SK-N-SH (cell line): Measurements from ENCODE around the gene ARL13A. TPM values are rescaled to one million over a fixed set of nuclear protein-coding genes. Genes with fewer than 3 reads are reported as not detected.

Source experiments
- CTCF ChIA-PET: fragments of 300-600, 350-600 bp; formaldehyde crosslinking; extraction: SDS; loops from one replicate; lab custom pipeline; 2021; lab: Yijun Ruan, JAX
- POLR2A ChIA-PET: fragments of 350-600 bp; sonication (Branson Sonifier 250); formaldehyde crosslinking; extraction: SDS; loops from one replicate; lab custom pipeline; 2020; ENCODE audit warnings: antibody characterized with exemption, inconsistent platforms; lab: Yijun Ruan, JAX
- DNase-seq: peaks from one replicate; pipeline ENCODE4 v3.0.0; 2012
- H2AFZ ChIP-seq: fragments of 200-600 bp; sonication (generic); 2 replicates; pipeline ENCODE4 v1.8.1; 2016; ENCODE audit warnings: antibody characterized with exemption, mild to moderate bottlenecking, low read depth
- H3F3A ChIP-seq: fragments of 200-600 bp; sonication (generic); replicated peaks from 2 replicates; pipeline ENCODE3; 2016; ENCODE audit warnings: antibody characterized with exemption, mild to moderate bottlenecking; ENCODE audit not compliant: insufficient read depth
- H3K27ac ChIP-seq, 2 experiments: fragments of 200-500 bp in 1 of 2; fragments of 200-600 bp in 1 of 2; sonication (Bioruptor generic) in 1 of 2; sonication (generic), shearing (Covaris generic) in 1 of 2; 2 replicates each; pipeline versions ENCODE4 v1.5.1 to v1.6.1; 2014 to 2016; ENCODE audit warnings: low read depth in 2 of 2, inconsistent platforms in 1 of 2, low read length in 1 of 2, mild to moderate bottlenecking in 1 of 2, mixed read lengths in 1 of 2
- H3K27me3 ChIP-seq: fragments of 200-600 bp; sonication (generic), shearing (Covaris generic); 2 replicates; pipeline ENCODE4 v1.6.1; 2016; ENCODE audit warnings: mixed run types; ENCODE audit not compliant: insufficient read depth
- H3K36me3 ChIP-seq, 2 experiments: fragments of 200-500 bp in 1 of 2; fragments of 200-600 bp in 1 of 2; sonication (Bioruptor generic) in 1 of 2; sonication (generic) in 1 of 2; replicated peaks in 1 of 2; 2 replicates each; pipeline versions ENCODE3 to v1.5.1; 2014 to 2016; ENCODE audit warnings: low read length in 1 of 2, mild to moderate bottlenecking in 1 of 2; ENCODE audit not compliant: insufficient read depth in 2 of 2, control insufficient read depth in 1 of 2
- H3K4me1 ChIP-seq, 2 experiments: fragments of 200-500 bp in 1 of 2; fragments of 200-600 bp in 1 of 2; sonication (Bioruptor generic) in 1 of 2; sonication (generic), shearing (Covaris generic) in 1 of 2; 2 replicates each; pipeline versions ENCODE4 v1.5.1 to v1.6.1; 2014 to 2016; ENCODE audit warnings: low read depth in 1 of 2, low read length in 1 of 2, mixed run types in 1 of 2; ENCODE audit not compliant: insufficient read depth in 2 of 2, control insufficient read depth in 1 of 2
- H3K4me2 ChIP-seq: fragments of 200-600 bp; sonication (generic), shearing (Covaris generic); 2 replicates; pipeline ENCODE4 v1.6.1; 2017; ENCODE audit warnings: mixed run types
- H3K4me3 ChIP-seq, 2 experiments: fragments of 200-500 bp in 1 of 2; fragments of 200-600 bp in 1 of 2; sonication (Bioruptor generic) in 1 of 2; sonication (generic), shearing (Covaris generic) in 1 of 2; 2 replicates each; pipeline versions ENCODE4 v1.5.1 to v1.8.1; 2014 to 2016; ENCODE audit warnings: low read depth in 2 of 2, inconsistent platforms in 1 of 2, low read length in 1 of 2, mild to moderate bottlenecking in 1 of 2, mixed read lengths in 1 of 2, moderate library complexity in 1 of 2
- H3K79me2 ChIP-seq: fragments of 200-600 bp; sonication (generic); 2 replicates; pipeline ENCODE4 v1.8.1; 2017; ENCODE audit warnings: mild to moderate bottlenecking; ENCODE audit not compliant: insufficient read depth
- H3K9ac ChIP-seq: fragments of 200-600 bp; sonication (generic); 2 replicates; pipeline ENCODE4 v1.6.1; 2017; ENCODE audit warnings: mixed run types
- H3K9me2 ChIP-seq: fragments of 200-600 bp; sonication (generic); 2 replicates; pipeline ENCODE4 v1.6.1; 2017; ENCODE audit warnings: mixed run types
- H3K9me3 ChIP-seq: fragments of 200-600 bp; sonication (generic); 2 replicates; pipeline ENCODE4 v1.6.1; 2017; ENCODE audit warnings: mixed run types, mild to moderate bottlenecking, moderate library complexity
- H4K20me1 ChIP-seq: fragments of 200-600 bp; sonication (generic); 2 replicates; pipeline ENCODE4 v1.6.1; 2017; ENCODE audit warnings: mild to moderate bottlenecking, mixed run types; ENCODE audit not compliant: insufficient read depth
- CTCF ChIP-seq: fragments of 200-600 bp; sonication (generic); IDR thresholded peaks from 2 replicates; pipeline ENCODE4 v1.6.1; 2017; ENCODE audit warnings: antibody characterized with exemption, mild to moderate bottlenecking, moderate library complexity
- ELF1 ChIP-seq: IDR thresholded peaks from 2 replicates; pipeline ENCODE4 v1.4.0; 2012
- EZH2phosphoT487 ChIP-seq: fragments of 200-600 bp; sonication (generic); IDR thresholded peaks from 2 replicates; pipeline ENCODE4 v1.6.1; 2017; ENCODE audit warnings: low read depth, mixed run types, mild to moderate bottlenecking, antibody characterized with exemption, moderate library complexity, borderline replicate concordance
- FOXM1 ChIP-seq: IDR thresholded peaks from 2 replicates; pipeline ENCODE4 v1.4.0; 2012; ENCODE audit warnings: low read depth, mild to moderate bottlenecking
- GATA2 ChIP-seq: sonication (generic); formaldehyde crosslinking; IDR thresholded peaks from 2 replicates; pipeline ENCODE4 v1.5.0; 2020; ENCODE audit warnings: mild to moderate bottlenecking, missing genetic modification reagents
- MAX ChIP-seq: IDR thresholded peaks from 2 replicates; pipeline ENCODE4 v1.4.0; 2012; ENCODE audit warnings: low read depth
- MEF2A ChIP-seq: IDR thresholded peaks from 2 replicates; pipeline ENCODE4 v1.4.0; 2012; ENCODE audit warnings: low read depth, borderline replicate concordance
- MXI1 ChIP-seq: IDR thresholded peaks from 2 replicates; pipeline ENCODE4 v1.6.1; 2012; ENCODE audit warnings: mild to moderate bottlenecking, low read depth, low read length, improper control_type of control experiment
- NRF1 ChIP-seq: IDR thresholded peaks from 2 replicates; pipeline ENCODE4 v1.6.1; 2012; ENCODE audit warnings: low read depth, mild to moderate bottlenecking, low read length
- PBX3 ChIP-seq: IDR thresholded peaks from 2 replicates; pipeline ENCODE4; 2012
- RAD21 ChIP-seq: IDR thresholded peaks from 2 replicates; pipeline ENCODE4 v1.6.1; 2012; ENCODE audit warnings: mild to moderate bottlenecking, low read length
- RCOR1 ChIP-seq: fragments of 150-350 bp; IDR thresholded peaks from 2 replicates; pipeline ENCODE4 v1.6.1; 2017; ENCODE audit warnings: antibody characterized with exemption, low read length
- RXRA ChIP-seq: IDR thresholded peaks from 2 replicates; pipeline ENCODE4 v1.4.0; 2012; ENCODE audit warnings: low read depth, mild to moderate bottlenecking, borderline replicate concordance
- SIN3A ChIP-seq: IDR thresholded peaks from 2 replicates; pipeline ENCODE4 v1.6.1; 2012; ENCODE audit warnings: low read depth, mild to moderate bottlenecking, low read length, moderate library complexity, borderline replicate concordance
- SMC3 ChIP-seq: IDR thresholded peaks from 2 replicates; pipeline ENCODE4 v1.6.1; 2012; ENCODE audit warnings: low read depth, low read length, improper control_type of control experiment
- TAF1 ChIP-seq: IDR thresholded peaks from 2 replicates; pipeline ENCODE4 v1.6.1; 2012; ENCODE audit warnings: low read depth, mild to moderate bottlenecking, low read length, moderate library complexity, borderline replicate concordance
- YY1 ChIP-seq: IDR thresholded peaks from 2 replicates; pipeline ENCODE4 v1.4.0; 2012; ENCODE audit warnings: low read depth, mild to moderate bottlenecking
- polyA plus RNA-seq, 3 experiments: library from polyadenylated mRNA; depleted of rRNA; stranded (reverse); fragments of >200 nt; gene quantifications; 2 replicates each; pipeline ENCODE4 v1.2.3, GENCODE V29; 2012
- TF ChIP-seq, protein P1 (sequence below): IDR thresholded peaks from 2 replicates; pipeline ENCODE4 v1.4.0; 2012; ENCODE audit warnings: low read depth, borderline replicate concordance
- TF ChIP-seq, protein P2 (sequence below): IDR thresholded peaks from 2 replicates; pipeline ENCODE4 v1.6.1; 2012; ENCODE audit warnings: mild to moderate bottlenecking, low read depth, low read length, moderate library complexity
- TF ChIP-seq, protein P3 (sequence below): IDR thresholded peaks from 2 replicates; pipeline ENCODE4 v1.4.0; 2012; ENCODE audit warnings: low read depth, borderline replicate concordance

ARL13A gene
- polyA plus RNA-seq, 1 of the 3 experiments (the other 2 are of a cell fraction) = not detected

- ChIA-PET POLR2A (no interaction called here), CTCF (no interaction called here)
- DNase-seq = no peak
These were observed 39.6 kb downstream of the ARL13A start for GRCh38 chrX:101009090-101009489.

More at GRCh38 chrX:101009090-101009489, 39.6 kb downstream of the ARL13A start:
- no peaks in the 10 kb centered on the region; the same call in 1 of the 2 replicates for H3K27me3 ChIP-seq
- no peak overlapping the region for H3K9ac ChIP-seq
- H3K4me1 ChIP-seq = no peaks in the 10 kb centered on the region
- H2AFZ ChIP-seq = no peak overlapping the region
- no peak for TF ChIP-seq SIN3A
- TF ChIP-seq, protein P1, sequence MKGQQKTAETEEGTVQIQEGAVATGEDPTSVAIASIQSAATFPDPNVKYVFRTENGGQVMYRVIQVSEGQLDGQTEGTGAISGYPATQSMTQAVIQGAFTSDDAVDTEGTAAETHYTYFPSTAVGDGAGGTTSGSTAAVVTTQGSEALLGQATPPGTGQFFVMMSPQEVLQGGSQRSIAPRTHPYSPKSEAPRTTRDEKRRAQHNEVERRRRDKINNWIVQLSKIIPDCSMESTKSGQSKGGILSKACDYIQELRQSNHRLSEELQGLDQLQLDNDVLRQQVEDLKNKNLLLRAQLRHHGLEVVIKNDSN = no peak
- no peak for TF ChIP-seq NRF1
- TF ChIP-seq RCOR1 = no peak
- no peak for TF ChIP-seq MAX
- no peak for TF ChIP-seq CTCF
- no peak for TF ChIP-seq PBX3
- TF ChIP-seq MEF2A = no peak
- TF ChIP-seq YY1 = no peak
- no peak for TF ChIP-seq ELF1
- TF ChIP-seq, protein P2, sequence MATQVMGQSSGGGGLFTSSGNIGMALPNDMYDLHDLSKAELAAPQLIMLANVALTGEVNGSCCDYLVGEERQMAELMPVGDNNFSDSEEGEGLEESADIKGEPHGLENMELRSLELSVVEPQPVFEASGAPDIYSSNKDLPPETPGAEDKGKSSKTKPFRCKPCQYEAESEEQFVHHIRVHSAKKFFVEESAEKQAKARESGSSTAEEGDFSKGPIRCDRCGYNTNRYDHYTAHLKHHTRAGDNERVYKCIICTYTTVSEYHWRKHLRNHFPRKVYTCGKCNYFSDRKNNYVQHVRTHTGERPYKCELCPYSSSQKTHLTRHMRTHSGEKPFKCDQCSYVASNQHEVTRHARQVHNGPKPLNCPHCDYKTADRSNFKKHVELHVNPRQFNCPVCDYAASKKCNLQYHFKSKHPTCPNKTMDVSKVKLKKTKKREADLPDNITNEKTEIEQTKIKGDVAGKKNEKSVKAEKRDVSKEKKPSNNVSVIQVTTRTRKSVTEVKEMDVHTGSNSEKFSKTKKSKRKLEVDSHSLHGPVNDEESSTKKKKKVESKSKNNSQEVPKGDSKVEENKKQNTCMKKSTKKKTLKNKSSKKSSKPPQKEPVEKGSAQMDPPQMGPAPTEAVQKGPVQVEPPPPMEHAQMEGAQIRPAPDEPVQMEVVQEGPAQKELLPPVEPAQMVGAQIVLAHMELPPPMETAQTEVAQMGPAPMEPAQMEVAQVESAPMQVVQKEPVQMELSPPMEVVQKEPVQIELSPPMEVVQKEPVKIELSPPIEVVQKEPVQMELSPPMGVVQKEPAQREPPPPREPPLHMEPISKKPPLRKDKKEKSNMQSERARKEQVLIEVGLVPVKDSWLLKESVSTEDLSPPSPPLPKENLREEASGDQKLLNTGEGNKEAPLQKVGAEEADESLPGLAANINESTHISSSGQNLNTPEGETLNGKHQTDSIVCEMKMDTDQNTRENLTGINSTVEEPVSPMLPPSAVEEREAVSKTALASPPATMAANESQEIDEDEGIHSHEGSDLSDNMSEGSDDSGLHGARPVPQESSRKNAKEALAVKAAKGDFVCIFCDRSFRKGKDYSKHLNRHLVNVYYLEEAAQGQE = no peak
- no peak for TF ChIP-seq GATA2
- no peak for TF ChIP-seq FOXM1
- no peak for TF ChIP-seq SMC3
- TF ChIP-seq, protein P3, sequence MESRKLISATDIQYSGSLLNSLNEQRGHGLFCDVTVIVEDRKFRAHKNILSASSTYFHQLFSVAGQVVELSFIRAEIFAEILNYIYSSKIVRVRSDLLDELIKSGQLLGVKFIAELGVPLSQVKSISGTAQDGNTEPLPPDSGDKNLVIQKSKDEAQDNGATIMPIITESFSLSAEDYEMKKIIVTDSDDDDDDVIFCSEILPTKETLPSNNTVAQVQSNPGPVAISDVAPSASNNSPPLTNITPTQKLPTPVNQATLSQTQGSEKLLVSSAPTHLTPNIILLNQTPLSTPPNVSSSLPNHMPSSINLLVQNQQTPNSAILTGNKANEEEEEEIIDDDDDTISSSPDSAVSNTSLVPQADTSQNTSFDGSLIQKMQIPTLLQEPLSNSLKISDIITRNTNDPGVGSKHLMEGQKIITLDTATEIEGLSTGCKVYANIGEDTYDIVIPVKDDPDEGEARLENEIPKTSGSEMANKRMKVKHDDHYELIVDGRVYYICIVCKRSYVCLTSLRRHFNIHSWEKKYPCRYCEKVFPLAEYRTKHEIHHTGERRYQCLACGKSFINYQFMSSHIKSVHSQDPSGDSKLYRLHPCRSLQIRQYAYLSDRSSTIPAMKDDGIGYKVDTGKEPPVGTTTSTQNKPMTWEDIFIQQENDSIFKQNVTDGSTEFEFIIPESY = no peak
- TF ChIP-seq EZH2phosphoT487 = no peak
- TF ChIP-seq RXRA = no peak
- no peak for TF ChIP-seq TAF1
- TF ChIP-seq MXI1 = no peak
- TF ChIP-seq RAD21 = no peak
- TF ChIP-seq, all 33 proteins: peak for 0
- no peak overlapping the region; a peak in 1 of 4 replicates for H3K27ac ChIP-seq
- no peak overlapping the region for H3K4me3 ChIP-seq
- H3F3A ChIP-seq = no peaks in the 10 kb centered on the region
- H3K79me2 ChIP-seq = no peaks in the 10 kb centered on the region
- H4K20me1 ChIP-seq = no peaks in the 10 kb centered on the region
- H3K36me3 ChIP-seq = peaks cover 0 to 6% of the 10 kb centered on the region in 2 experiments
- no peaks in the 10 kb centered on the region for H3K9me2 ChIP-seq
- H3K9me3 ChIP-seq = no peaks in the 10 kb centered on the region
- H3K4me2 ChIP-seq = no peak overlapping the region
